Aortic smooth muscle cell (primary cell): Measurements from ENCODE around the gene PRKG1. TPM values are rescaled to one million over a fixed set of nuclear protein-coding genes. Genes with fewer than 3 reads are reported as not detected.

Source experiments
- total RNA-seq: library from RNA; depleted of rRNA; stranded (reverse); fragments of >200 nt; gene quantifications from 2 replicates; pipeline ENCODE4 v1.2.3, GENCODE V29; 2014

PRKG1 gene
- total RNA-seq = 23.8 and 48.3 TPM in 2 replicates

GRCh38 chr10:51074238-51075028 lies at the start of gene PRKG1:
Gene PRKG1 (plus strand): TSS chr10:51074487.

GRCh38 chr10:51699475-51700227 lies 625.4 kb downstream of the PRKG1 start, which contains the start of gene CSTF2T:
Gene CSTF2T (minus strand): TSS chr10:51699595. CDS start chr10:51699549, 46 bp downstream.

GRCh38 chr10:52313933-52314821 lies 1239.9 kb downstream of the PRKG1 start, which contains the start of gene DKK1:
Gene DKK1 (plus strand): TSS chr10:52314281. CDS start chr10:52314435, 154 bp downstream.

Other genes starting within 250 kb of the PRKG1 start
- not detected in 2 replicates for gene A1CF, start 188.9 kb upstream of the PRKG1 start, total RNA-seq